H1 (cell line): ENCODE results near the gene CSF1. TPM values are rescaled to one million over a fixed set of nuclear protein-coding genes. Genes with fewer than 3 reads are reported as not detected.

Experiments
- CTCF ChIA-PET: fragments of 300-600 bp; sonication (Branson Sonifier 250); formaldehyde crosslinking; loops from one replicate; lab custom pipeline; 2021; ENCODE audit not compliant: partially characterized antibody; lab: Charles Lee
- POLR2A ChIA-PET: fragments of 300-600 bp; sonication (Branson Sonifier 250); formaldehyde crosslinking; loops from one replicate; lab custom pipeline; 2021; ENCODE audit warnings: inconsistent platforms; ENCODE audit not compliant: partially characterized antibody; lab: Charles Lee
- DNase-seq, 2 experiments: peaks; one replicate each; pipeline versions ENCODE4 v3.0.0 to v3.0.0-alpha.2; 2010 to 2022; ENCODE audit warnings: low spot score in 2 of 2, low read depth in 1 of 2, mixed read lengths in 1 of 2
- FAIRE-seq: peaks from 2 replicates; lab custom pipeline; 2011; peaks lifted over from hg19 to GRCh38; lab: Jason Lieb, UNC
- H2AFZ ChIP-seq: 2 replicates; pipeline ENCODE4 v1.8.1; 2012; ENCODE audit warnings: low read length, inconsistent platforms
- H2AK5ac ChIP-seq: 2 replicates; pipeline ENCODE4 v1.6.1; 2013; ENCODE audit warnings: low read depth, low read length
- H2BK120ac ChIP-seq: replicated peaks from 2 replicates; pipeline ENCODE3; 2013; ENCODE audit warnings: low read depth, low read length, inconsistent platforms
- H2BK12ac ChIP-seq: 2 replicates; pipeline ENCODE4 v1.6.1; 2013; ENCODE audit warnings: low read depth, low read length
- H2BK15ac ChIP-seq: 2 replicates; pipeline ENCODE4 v1.6.1; 2013; ENCODE audit warnings: low read length
- H2BK20ac ChIP-seq: 2 replicates; pipeline ENCODE4 v1.6.1; 2013; ENCODE audit warnings: low read length
- H2BK5ac ChIP-seq: 2 replicates; pipeline ENCODE4 v1.6.1; 2013; ENCODE audit warnings: low read depth, low read length
- H3K14ac ChIP-seq: 2 replicates; pipeline ENCODE4 v1.6.1; 2013; ENCODE audit warnings: inconsistent platforms; ENCODE audit not compliant: insufficient read length
- H3K18ac ChIP-seq: 2 replicates; pipeline ENCODE4 v1.6.1; 2013; ENCODE audit warnings: low read length; ENCODE audit errors: extremely low read depth
- H3K23ac ChIP-seq: 2 replicates; pipeline ENCODE4 v1.6.1; 2013; ENCODE audit warnings: inconsistent platforms; ENCODE audit not compliant: insufficient read length
- H3K23me2 ChIP-seq: 2 replicates; pipeline ENCODE4 v1.6.1; 2013; ENCODE audit warnings: low read depth, low read length
- H3K27ac ChIP-seq: 2 replicates; pipeline ENCODE4 v1.6.1; 2011; ENCODE audit warnings: low read depth, low read length, inconsistent platforms
- H3K27me3 ChIP-seq, 4 experiments: replicated peaks in 1 of 4; 1 replicate in 1 of 4; 2 replicates in 3 of 4; pipeline versions ENCODE4 v1.6.1 to v1.8.1; 2011 to 2013; ENCODE audit warnings: low read length in 3 of 4, mild to moderate bottlenecking in 3 of 4, inconsistent platforms in 2 of 4, mixed read lengths in 2 of 4, moderate library complexity in 1 of 4; ENCODE audit not compliant: control insufficient read depth in 3 of 4, insufficient read depth in 3 of 4; ENCODE audit errors: extremely low read depth in 1 of 4
- H3K36me3 ChIP-seq, 4 experiments: 2 replicates each; pipeline versions ENCODE4 v1.6.1 to v1.8.1; 2011 to 2013; ENCODE audit warnings: mild to moderate bottlenecking in 4 of 4, low read length in 3 of 4, moderate library complexity in 2 of 4, control low read depth in 1 of 4, inconsistent platforms in 1 of 4; ENCODE audit not compliant: insufficient read depth in 4 of 4, control insufficient read depth in 2 of 4
- H3K4ac ChIP-seq: replicated peaks from 2 replicates; pipeline ENCODE3; 2013; ENCODE audit warnings: low read length, low read depth, mixed read lengths, inconsistent platforms; ENCODE audit not compliant: insufficient read length
- H3K4me1 ChIP-seq, 4 experiments: replicated peaks in 1 of 4; 1 replicate in 1 of 4; 2 replicates in 3 of 4; pipeline versions ENCODE4 v1.6.1 to v1.8.1; 2011 to 2013; ENCODE audit warnings: low read length in 3 of 4, inconsistent platforms in 2 of 4, mixed read lengths in 1 of 4; ENCODE audit not compliant: insufficient read depth in 4 of 4, control insufficient read depth in 3 of 4
- H3K4me2 ChIP-seq, 2 experiments: 2 replicates each; pipeline versions ENCODE4 v1.6.1 to v1.8.1; 2011 to 2013; ENCODE audit warnings: low read depth in 2 of 2, low read length in 2 of 2, control low read depth in 1 of 2, inconsistent platforms in 1 of 2, mild to moderate bottlenecking in 1 of 2; ENCODE audit not compliant: insufficient read depth in 1 of 2
- H3K4me3 ChIP-seq, 4 experiments: fragments of 200-600, 300-600 bp in 1 of 4; sonication (generic), shearing (Covaris generic), sonication (Bioruptor Twin) in 1 of 4; 2 replicates each; pipeline versions ENCODE4 v1.5.1 to v1.8.1; 2011 to 2016; ENCODE audit warnings: low read length in 4 of 4, low read depth in 3 of 4, control low read depth in 2 of 4, inconsistent platforms in 2 of 4, mild to moderate bottlenecking in 2 of 4, mixed read lengths in 1 of 4, moderate library complexity in 1 of 4; ENCODE audit not compliant: insufficient read depth in 2 of 4; ENCODE audit errors: extremely low read depth in 1 of 4
- H3K56ac ChIP-seq: replicated peaks from 2 replicates; pipeline ENCODE3; 2013; ENCODE audit warnings: low read depth, mild to moderate bottlenecking, mixed read lengths, low read length, inconsistent platforms; ENCODE audit not compliant: insufficient read length
- H3K79me1 ChIP-seq: 2 replicates; pipeline ENCODE4 v1.6.1; 2013; ENCODE audit warnings: low read depth, low read length, control low read depth
- H3K79me2 ChIP-seq, 2 experiments: 2 replicates each; pipeline versions ENCODE4 v1.6.1 to v1.8.1; 2012 to 2013; ENCODE audit warnings: low read length in 2 of 2, mild to moderate bottlenecking in 2 of 2, inconsistent platforms in 1 of 2; ENCODE audit not compliant: insufficient read depth in 2 of 2, control insufficient read depth in 1 of 2
- H3K9ac ChIP-seq, 4 experiments: replicated peaks in 1 of 4; 1 replicate in 1 of 4; 2 replicates in 3 of 4; pipeline versions ENCODE4 v1.6.1 to v1.8.1; 2011 to 2013; ENCODE audit warnings: low read depth in 3 of 4, low read length in 3 of 4, control low read depth in 2 of 4, mild to moderate bottlenecking in 2 of 4, moderate library complexity in 2 of 4, inconsistent platforms in 1 of 4; ENCODE audit errors: extremely low read depth in 1 of 4
- H3K9me3 ChIP-seq, 2 experiments: 2 replicates each; pipeline versions ENCODE4 v1.6.1 to v1.8.1; 2012 to 2013; ENCODE audit warnings: mild to moderate bottlenecking in 2 of 2, moderate library complexity in 2 of 2, control low read depth in 1 of 2, inconsistent platforms in 1 of 2, low read depth in 1 of 2, low read length in 1 of 2, mixed read lengths in 1 of 2; ENCODE audit not compliant: insufficient read depth in 2 of 2
- H4K20me1 ChIP-seq, 2 experiments: replicated peaks in 1 of 2; 2 replicates each; pipeline versions ENCODE3 to v1.8.1; 2011 to 2013; ENCODE audit warnings: inconsistent platforms in 2 of 2, low read length in 2 of 2, mild to moderate bottlenecking in 1 of 2; ENCODE audit not compliant: insufficient read depth in 2 of 2, control insufficient read depth in 1 of 2
- H4K5ac ChIP-seq: 2 replicates; pipeline ENCODE4 v1.6.1; 2013; ENCODE audit warnings: low read length, low read depth, mixed read lengths, inconsistent platforms; ENCODE audit not compliant: insufficient read length
- H4K8ac ChIP-seq: 2 replicates; pipeline ENCODE4 v1.8.0; 2013; ENCODE audit warnings: mild to moderate bottlenecking, moderate library complexity, low read length, inconsistent platforms; ENCODE audit not compliant: insufficient read depth; ENCODE audit errors: extremely low read depth
- H4K91ac ChIP-seq: replicated peaks from 2 replicates; pipeline ENCODE3; 2013; ENCODE audit warnings: low read length, mixed read lengths, inconsistent platforms; ENCODE audit not compliant: insufficient read length
- MAFK ChIP-seq: IDR thresholded peaks from 2 replicates; pipeline ENCODE4 v1.6.1; 2012; ENCODE audit warnings: low read depth, mild to moderate bottlenecking, improper control_type of control experiment, low read length
- SRF ChIP-seq: IDR thresholded peaks from 2 replicates; pipeline ENCODE4 v1.6.1; 2011; ENCODE audit warnings: mild to moderate bottlenecking, low read depth, low read length, moderate library complexity
- WGBS, 2 experiments: shearing (Covaris generic) in 1 of 2; methylation state at CpG; one replicate each; pipeline versions ENCODE4 v1.1.6 to v1.1.7; 2013 to 2015; ENCODE audit warnings: low lambda C conversion rate in 2 of 2, mixed read lengths in 2 of 2, inconsistent platforms in 1 of 2, low coverage in 1 of 2, missing lambda C conversion rate in 1 of 2; ENCODE audit not compliant: insufficient replicate concordance in 2 of 2, insufficient coverage in 1 of 2, insufficient read length in 1 of 2; ENCODE audit errors: extremely low coverage in 1 of 2, missing lambda C conversion rate in 1 of 2; 5-methylcytosine and 5-hydroxymethylcytosine counted together
- polyA plus RNA-seq, 7 experiments: library from polyadenylated mRNA; depleted of rRNA in 3 of 7; stranded (reverse) in 5 of 7; unstranded in 2 of 7; fragments of >200 nt in 5 of 7; fragments of 200-250 nt in 2 of 7; gene quantifications; 1 replicate in 5 of 7; 2 replicates in 1 of 7; 4 replicates in 1 of 7; pipeline versions ENCODE4 v1.2.1 to v1.2.3, GENCODE V29; 2011 to 2013; ENCODE audit warnings: missing spikeins in 2 of 7, mixed read lengths in 2 of 7
- total RNA-seq: library from RNA; stranded (reverse); fragmentation: NEBNext Ultra II Directional; extraction: Animal tissue kit (Norgen Biotek cat#: 25700); gene quantifications from 2 replicates; pipeline ENCODE4 v1.2.1, GENCODE V29; 2021

The CSF1 gene
- total and polyA plus RNA-seq, 2 of the 8 experiments (the other 6 are each of a cell fraction or from before 2014, with no cell fraction given) = 3.3 to 5.4 TPM

GRCh38 chr1:109880971-109881894 lies 29.4 kb upstream of the CSF1 start:
- no peak overlapping the region for H3K4me3 ChIP-seq
- no peaks in the 10 kb centered on the region for H4K20me1 ChIP-seq
- TF ChIP-seq MAFK (0 out of 2 replicates have a peak, but pooled peaks have one; percentile 16), SRF (no peak)
- no peak overlapping the region for H3K27ac ChIP-seq
- no peak overlapping the region for H3K14ac ChIP-seq
- H3K4ac ChIP-seq = peak overlapping the region; percentile 44
- H2BK5ac ChIP-seq = peak overlapping the region; percentile 28; the same call in 1 of the 2 replicates
- H3K36me3 ChIP-seq = no peaks in the 10 kb centered on the region
- POLR2A ChIA-PET = no interaction called here
- H2BK15ac ChIP-seq = peak overlapping the region; percentile 34; the same call in 1 of the 2 replicates
- no peaks in the 10 kb centered on the region for H3K9me3 ChIP-seq
- H4K91ac ChIP-seq = no peak overlapping the region
- no peak overlapping the region for H3K23ac ChIP-seq
- H3K4me1 ChIP-seq = peaks cover 4 to 22% (median 8%) of the 10 kb centered on the region in 4 experiments
- no peak overlapping the region for H3K56ac ChIP-seq
- H3K27me3 ChIP-seq = no peaks in the 10 kb centered on the region; a peak in 1 of 7 replicates
- no peaks in the 10 kb centered on the region for H3K23me2 ChIP-seq
- H2BK120ac ChIP-seq = no peak overlapping the region
- H4K5ac ChIP-seq = no peak overlapping the region
- no peaks in the 10 kb centered on the region for H3K79me2 ChIP-seq
- no peak for DNase-seq
- H2BK20ac ChIP-seq = no peak overlapping the region
- H3K9ac ChIP-seq = no peak overlapping the region
- H2AFZ ChIP-seq = no peak overlapping the region
- H3K79me1 ChIP-seq = no peaks in the 10 kb centered on the region
- H3K18ac ChIP-seq = no peak overlapping the region
- 84% methylated on average over 20 of the region's 20 CpGs; no CpG with 5 or more reads in 1 of the 2 experiments for WGBS, 2 experiments
- FAIRE-seq = no peak
- CTCF ChIA-PET = interaction anchor here (0.7 to 1.9 kb wide), 8 partner anchors 9 to 108 kb away, joined by 3 to 6 read pairs (median 5); partner anchors contain the start of gene AHCYL1
- no peak overlapping the region for H3K4me2 ChIP-seq
- no peak overlapping the region for H4K8ac ChIP-seq
- no peak overlapping the region for H2BK12ac ChIP-seq
- no peak overlapping the region for H2AK5ac ChIP-seq
